SK-N-SH (cell line): ENCODE data around the gene KRT75. TPM values are rescaled to one million over a fixed set of nuclear protein-coding genes. Genes with fewer than 3 reads are reported as not detected.

Source experiments
- CTCF ChIA-PET: fragments of 300-600, 350-600 bp; formaldehyde crosslinking; extraction: SDS; loops from one replicate; lab custom pipeline; 2021; lab: Yijun Ruan, JAX
- POLR2A ChIA-PET: fragments of 350-600 bp; sonication (Branson Sonifier 250); formaldehyde crosslinking; extraction: SDS; loops from one replicate; lab custom pipeline; 2020; ENCODE audit warnings: antibody characterized with exemption, inconsistent platforms; lab: Yijun Ruan, JAX
- DNase-seq: peaks from one replicate; pipeline ENCODE4 v3.0.0; 2012
- H2AFZ ChIP-seq: fragments of 200-600 bp; sonication (generic); 2 replicates; pipeline ENCODE4 v1.8.1; 2016; ENCODE audit warnings: antibody characterized with exemption, mild to moderate bottlenecking, low read depth
- H3F3A ChIP-seq: fragments of 200-600 bp; sonication (generic); replicated peaks from 2 replicates; pipeline ENCODE3; 2016; ENCODE audit warnings: antibody characterized with exemption, mild to moderate bottlenecking; ENCODE audit not compliant: insufficient read depth
- H3K27ac ChIP-seq, 2 experiments: fragments of 200-500 bp in 1 of 2; fragments of 200-600 bp in 1 of 2; sonication (Bioruptor generic) in 1 of 2; sonication (generic), shearing (Covaris generic) in 1 of 2; 2 replicates each; pipeline versions ENCODE4 v1.5.1 to v1.6.1; 2014 to 2016; ENCODE audit warnings: low read depth in 2 of 2, inconsistent platforms in 1 of 2, low read length in 1 of 2, mild to moderate bottlenecking in 1 of 2, mixed read lengths in 1 of 2
- H3K27me3 ChIP-seq: fragments of 200-600 bp; sonication (generic), shearing (Covaris generic); 2 replicates; pipeline ENCODE4 v1.6.1; 2016; ENCODE audit warnings: mixed run types; ENCODE audit not compliant: insufficient read depth
- H3K36me3 ChIP-seq, 2 experiments: fragments of 200-500 bp in 1 of 2; fragments of 200-600 bp in 1 of 2; sonication (Bioruptor generic) in 1 of 2; sonication (generic) in 1 of 2; replicated peaks in 1 of 2; 2 replicates each; pipeline versions ENCODE3 to v1.5.1; 2014 to 2016; ENCODE audit warnings: low read length in 1 of 2, mild to moderate bottlenecking in 1 of 2; ENCODE audit not compliant: insufficient read depth in 2 of 2, control insufficient read depth in 1 of 2
- H3K4me1 ChIP-seq, 2 experiments: fragments of 200-500 bp in 1 of 2; fragments of 200-600 bp in 1 of 2; sonication (Bioruptor generic) in 1 of 2; sonication (generic), shearing (Covaris generic) in 1 of 2; 2 replicates each; pipeline versions ENCODE4 v1.5.1 to v1.6.1; 2014 to 2016; ENCODE audit warnings: low read depth in 1 of 2, low read length in 1 of 2, mixed run types in 1 of 2; ENCODE audit not compliant: insufficient read depth in 2 of 2, control insufficient read depth in 1 of 2
- H3K4me2 ChIP-seq: fragments of 200-600 bp; sonication (generic), shearing (Covaris generic); 2 replicates; pipeline ENCODE4 v1.6.1; 2017; ENCODE audit warnings: mixed run types
- H3K4me3 ChIP-seq, 2 experiments: fragments of 200-500 bp in 1 of 2; fragments of 200-600 bp in 1 of 2; sonication (Bioruptor generic) in 1 of 2; sonication (generic), shearing (Covaris generic) in 1 of 2; 2 replicates each; pipeline versions ENCODE4 v1.5.1 to v1.8.1; 2014 to 2016; ENCODE audit warnings: low read depth in 2 of 2, inconsistent platforms in 1 of 2, low read length in 1 of 2, mild to moderate bottlenecking in 1 of 2, mixed read lengths in 1 of 2, moderate library complexity in 1 of 2
- H3K79me2 ChIP-seq: fragments of 200-600 bp; sonication (generic); 2 replicates; pipeline ENCODE4 v1.8.1; 2017; ENCODE audit warnings: mild to moderate bottlenecking; ENCODE audit not compliant: insufficient read depth
- H3K9ac ChIP-seq: fragments of 200-600 bp; sonication (generic); 2 replicates; pipeline ENCODE4 v1.6.1; 2017; ENCODE audit warnings: mixed run types
- H3K9me2 ChIP-seq: fragments of 200-600 bp; sonication (generic); 2 replicates; pipeline ENCODE4 v1.6.1; 2017; ENCODE audit warnings: mixed run types
- H3K9me3 ChIP-seq: fragments of 200-600 bp; sonication (generic); 2 replicates; pipeline ENCODE4 v1.6.1; 2017; ENCODE audit warnings: mixed run types, mild to moderate bottlenecking, moderate library complexity
- H4K20me1 ChIP-seq: fragments of 200-600 bp; sonication (generic); 2 replicates; pipeline ENCODE4 v1.6.1; 2017; ENCODE audit warnings: mild to moderate bottlenecking, mixed run types; ENCODE audit not compliant: insufficient read depth
- EP300 ChIP-seq, 2 experiments: IDR thresholded peaks; 2 replicates each; pipeline versions ENCODE4 v1.4.0 to v1.6.1; 2012; ENCODE audit warnings: borderline replicate concordance in 1 of 2, low read depth in 1 of 2, low read length in 1 of 2
- FOSL2 ChIP-seq: IDR thresholded peaks from 2 replicates; pipeline ENCODE4 v1.4.0; 2012; ENCODE audit warnings: low read depth, mild to moderate bottlenecking, moderate library complexity, borderline replicate concordance
- GABPA ChIP-seq: IDR thresholded peaks from 2 replicates; pipeline ENCODE4 v1.4.0; 2012; ENCODE audit warnings: low read depth, mild to moderate bottlenecking
- GATA2 ChIP-seq: sonication (generic); formaldehyde crosslinking; IDR thresholded peaks from 2 replicates; pipeline ENCODE4 v1.5.0; 2020; ENCODE audit warnings: mild to moderate bottlenecking, missing genetic modification reagents
- IRF3 ChIP-seq: fragments of 150-350 bp; IDR thresholded peaks from 2 replicates; pipeline ENCODE4 v1.6.1; 2016; ENCODE audit warnings: mild to moderate bottlenecking, low read depth, low read length
- MEF2A ChIP-seq: IDR thresholded peaks from 2 replicates; pipeline ENCODE4 v1.4.0; 2012; ENCODE audit warnings: low read depth, borderline replicate concordance
- NFIC ChIP-seq: IDR thresholded peaks from 2 replicates; pipeline ENCODE4 v1.4.0; 2012; ENCODE audit warnings: borderline replicate concordance
- POLR2AphosphoS5 ChIP-seq: IDR thresholded peaks from 2 replicates; pipeline ENCODE4 v1.6.1; 2012; ENCODE audit warnings: low read depth, low read length
- RAD21 ChIP-seq: IDR thresholded peaks from 2 replicates; pipeline ENCODE4 v1.6.1; 2012; ENCODE audit warnings: mild to moderate bottlenecking, low read length
- RCOR1 ChIP-seq: fragments of 150-350 bp; IDR thresholded peaks from 2 replicates; pipeline ENCODE4 v1.6.1; 2017; ENCODE audit warnings: antibody characterized with exemption, low read length
- RXRA ChIP-seq: IDR thresholded peaks from 2 replicates; pipeline ENCODE4 v1.4.0; 2012; ENCODE audit warnings: low read depth, mild to moderate bottlenecking, borderline replicate concordance
- SMC3 ChIP-seq: IDR thresholded peaks from 2 replicates; pipeline ENCODE4 v1.6.1; 2012; ENCODE audit warnings: low read depth, low read length, improper control_type of control experiment
- TEAD4 ChIP-seq: IDR thresholded peaks from 2 replicates; pipeline ENCODE4 v1.4.0; 2012; ENCODE audit warnings: mild to moderate bottlenecking, borderline replicate concordance; ENCODE audit not compliant: insufficient read depth
- YY1 ChIP-seq: IDR thresholded peaks from 2 replicates; pipeline ENCODE4 v1.4.0; 2012; ENCODE audit warnings: low read depth, mild to moderate bottlenecking
- ZBTB33 ChIP-seq: IDR thresholded peaks from 2 replicates; pipeline ENCODE4 v1.4.0; 2012; ENCODE audit warnings: low read depth, borderline replicate concordance
- WGBS: methylation state at CpG from one replicate; pipeline ENCODE4 v1.1.6; 2017; ENCODE audit warnings: low lambda C conversion rate; 5-methylcytosine and 5-hydroxymethylcytosine counted together
- polyA plus RNA-seq, 3 experiments: library from polyadenylated mRNA; depleted of rRNA; stranded (reverse); fragments of >200 nt; gene quantifications; 2 replicates each; pipeline ENCODE4 v1.2.3, GENCODE V29; 2012

KRT75 gene
- polyA plus RNA-seq, 1 of the 3 experiments (the other 2 are of a cell fraction): not detected

- Histone ChIP-seq H3K27ac (no peak overlapping the region), H3K4me3 (no peak overlapping the region), H3K4me1 (no peaks in the 10 kb centered on the region), H3K79me2 (no peaks in the 10 kb centered on the region), H2AFZ (no peak overlapping the region), H4K20me1 (no peaks in the 10 kb centered on the region), H3K9ac (no peak overlapping the region), H3K4me2 (no peak overlapping the region), H3K9me3 (no peaks in the 10 kb centered on the region), H3K9me2 (no peaks in the 10 kb centered on the region), H3F3A (no peaks in the 10 kb centered on the region), H3K36me3 (no peaks in the 10 kb centered on the region), H3K27me3 (peaks cover 15% of the 10 kb centered on the region; the same call in 1 of the 2 replicates)
- CTCF ChIA-PET: no interaction called here
- DNase-seq: no peak
- WGBS: 8% methylated on average over 2 of the region's 2 CpGs
- TF ChIP-seq TEAD4 (no peak), GATA2 (CRISPR knock-in tag) (peak; percentile 44), RCOR1 (no peak)
- POLR2A ChIA-PET: no interaction called here
Observed at GRCh38 chr12:52464897-52465296, 30.7 kb upstream of the KRT75 start.

- no peak overlapping the region for H3K4me3 ChIP-seq
- no peaks in the 10 kb centered on the region for H3K79me2 ChIP-seq
- no peaks in the 10 kb centered on the region for H4K20me1 ChIP-seq
- no peak overlapping the region for H2AFZ ChIP-seq
- H3K9me3 ChIP-seq: no peaks in the 10 kb centered on the region
- TF ChIP-seq IRF3: no peak
- no peak for TF ChIP-seq MEF2A
- TF ChIP-seq GATA2 (CRISPR knock-in tag): no peak
- no peak for TF ChIP-seq YY1
- H3K27me3 ChIP-seq: no peaks in the 10 kb centered on the region; the same call in 1 of the 2 replicates
- no peak overlapping the region for H3K27ac ChIP-seq
- no peak overlapping the region for H3K9ac ChIP-seq
- CTCF ChIA-PET: no interaction called here
- H3K4me1 ChIP-seq: no peaks in the 10 kb centered on the region
- H3K4me2 ChIP-seq: no peak overlapping the region
- POLR2A ChIA-PET: no interaction called here
- H3K36me3 ChIP-seq: no peaks in the 10 kb centered on the region
- 10% methylated on average over 5 of the region's 5 CpGs for WGBS
- no peak for DNase-seq
- no peaks in the 10 kb centered on the region for H3K9me2 ChIP-seq
- H3F3A ChIP-seq: no peaks in the 10 kb centered on the region
Observed at GRCh38 chr12:52461693-52462092, 27.5 kb upstream of the KRT75 start.

GRCh38 chr12:52458861-52459260, 24.7 kb upstream of the KRT75 start:
- no peaks in the 10 kb centered on the region for H3K9me3 ChIP-seq
- H3K4me3 ChIP-seq: no peak overlapping the region
- POLR2A ChIA-PET: no interaction called here
- no peaks in the 10 kb centered on the region for H3F3A ChIP-seq
- H3K9ac ChIP-seq: no peak overlapping the region
- DNase-seq: no peak
- WGBS: 55% methylated on average over 5 of the region's 5 CpGs
- no peaks in the 10 kb centered on the region for H4K20me1 ChIP-seq
- no peak overlapping the region for H3K27ac ChIP-seq
- no peaks in the 10 kb centered on the region for H3K36me3 ChIP-seq
- H2AFZ ChIP-seq: no peak overlapping the region
- no peaks in the 10 kb centered on the region for H3K4me1 ChIP-seq
- H3K4me2 ChIP-seq: no peak overlapping the region
- CTCF ChIA-PET: no interaction called here
- TF ChIP-seq NFIC (no peak), RAD21 (no peak), MEF2A (no peak), GABPA (no peak), YY1 (no peak), FOSL2 (no peak), POLR2AphosphoS5 (no peak), RXRA (no peak), SMC3 (no peak), EP300 (IDR thresholded peaks at IDR 0.05; ENCODE audit: borderline replicate concordance in 1 of 2, low read depth in 1 of 2, low read length in 1 of 2) (no peak), ZBTB33 (no peak)
- H3K9me2 ChIP-seq: no peaks in the 10 kb centered on the region
- H3K27me3 ChIP-seq: peaks cover 7% of the 10 kb centered on the region; the same call in 1 of the 2 replicates
- H3K79me2 ChIP-seq: no peaks in the 10 kb centered on the region
